ENCODE data around the gene PFN4.

DNA sequence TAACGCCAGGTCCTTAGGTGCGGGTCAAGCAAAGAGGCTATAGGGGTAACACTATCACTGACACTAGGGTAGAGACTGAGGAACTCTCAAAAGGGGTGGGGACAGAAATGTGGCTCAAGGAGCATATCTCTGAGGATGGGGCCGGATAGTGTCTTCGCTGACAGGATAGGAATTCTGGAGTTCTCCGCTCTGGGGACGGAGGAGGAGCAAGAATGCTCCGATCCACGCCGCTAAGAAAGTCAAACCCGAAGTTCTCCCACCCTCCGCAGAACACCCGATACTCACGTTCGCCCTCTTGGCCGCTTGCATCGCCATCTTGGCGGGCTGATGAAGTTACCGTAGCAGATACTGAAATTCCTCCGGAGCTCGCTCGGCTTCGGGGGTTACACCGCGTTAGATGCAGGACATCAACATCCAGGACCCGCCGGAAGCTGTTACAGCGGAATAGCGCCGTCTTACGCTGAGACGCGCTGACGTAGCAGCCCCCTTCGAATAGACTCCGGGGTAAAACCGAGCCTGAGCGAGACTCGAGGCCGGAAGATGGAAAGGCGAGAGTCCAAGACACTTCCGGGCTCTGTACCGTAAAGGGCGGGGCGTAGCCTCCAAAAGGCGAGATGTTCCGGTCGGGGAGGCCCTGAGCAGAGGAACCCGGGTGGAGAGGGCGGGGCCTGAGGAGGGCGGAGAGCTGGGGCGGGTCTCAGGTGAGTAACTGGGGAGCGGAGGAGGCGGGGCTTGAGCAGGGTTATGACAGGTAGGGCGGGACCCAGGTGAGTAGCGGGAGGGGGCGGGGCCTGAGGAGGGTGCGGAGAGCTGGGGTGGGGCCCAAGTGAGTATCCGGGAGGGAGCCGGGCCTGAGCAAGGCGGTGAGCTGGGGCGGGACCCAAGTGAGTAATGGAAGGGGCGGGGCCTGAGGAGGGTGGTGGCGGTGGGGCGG, 47.0 kb downstream of the PFN4 start, which contains the start of gene SF3B6:
- TF ChIP-seq CTCF (IDR thresholded peaks at IDR 0.05; ENCODE audit: low read length) (no peak), EZH2phosphoT487 (IDR thresholded peaks at IDR 0.05; ENCODE audit: low read length) (no peak), EZH2 (optimal IDR thresholded peaks at IDR 0.05; ENCODE audit: low read depth, low read length) (no peak)

All from MM.1S (cell line).